ENCODE data around the gene ATP1A3. TPM values are rescaled to one million over a fixed set of nuclear protein-coding genes. Genes with fewer than 3 reads are reported as not detected.

The ATP1A3 gene
- total RNA-seq, 2 experiments from 2014 or later: 5.5 to 5.9 TPM

- DNase-seq (no peak), ATAC-seq (no peak)
- Mint-ChIP-seq H3K27me3 (peaks cover 25% of the 10 kb centered on the region), H3K4me1 (ENCODE audit: low read depth) (peaks cover 3% of the 10 kb centered on the region), H3K27ac (no peak overlapping the region), H3K36me3 (ENCODE audit: low read depth) (no peaks in the 10 kb centered on the region), H3K4me3 (no peak overlapping the region), H3K9me3 (no peaks in the 10 kb centered on the region)
- no peak for TF ChIP-seq CTCF (IDR thresholded peaks at IDR 0.05)
- POLR2A ChIA-PET: interaction anchor here (0.6 kb wide), 1 partner anchor 39 kb away, joined by 3 read pairs; no protein-coding TSS in a partner anchor
- CTCF ChIA-PET: interaction anchor here (1.8 kb wide), 1 partner anchor 31 kb away, joined by 7 read pairs; no protein-coding TSS in a partner anchor
- intact Hi-C loops (cut with micrococcal nuclease): no loop called here
Measured at GRCh38 chr19:42003506-42004294, 9.7 kb upstream of the ATP1A3 start.

- H3K9me3 Mint-ChIP-seq: no peaks in the 10 kb centered on the region
- no peak overlapping the region for H3K27ac Mint-ChIP-seq
- TF ChIP-seq CTCF (IDR thresholded peaks at IDR 0.05): no peak
- ATAC-seq: no peak
- intact Hi-C loops (cut with micrococcal nuclease): no loop called here
- H3K36me3 Mint-ChIP-seq (ENCODE audit: low read depth): no peaks in the 10 kb centered on the region
- CTCF ChIA-PET: interaction anchor here (1.6 kb wide), 1 partner anchor 23 kb away, joined by 4 read pairs; no protein-coding TSS in a partner anchor
- peaks cover 54% of the 10 kb centered on the region for H3K27me3 Mint-ChIP-seq
- POLR2A ChIA-PET: interaction anchor here (0.9 kb wide), 1 partner anchor 17 kb away, joined by 3 read pairs; no protein-coding TSS in a partner anchor
- no peak overlapping the region for H3K4me3 Mint-ChIP-seq
- H3K4me1 Mint-ChIP-seq (ENCODE audit: low read depth): peaks cover 24% of the 10 kb centered on the region
- no peak for DNase-seq
Measured at GRCh38 chr19:41999878-42000208, 5.8 kb upstream of the ATP1A3 start.

GRCh38 chr19:41999071-41999877, 5.2 kb upstream of the ATP1A3 start:
- DNase-seq (peak; percentile 22), ATAC-seq (no peak)
- H3K4me1 Mint-ChIP-seq (ENCODE audit: low read depth): peaks cover 26% of the 10 kb centered on the region
- intact Hi-C loops (cut with micrococcal nuclease): no loop called here
- POLR2A ChIA-PET: interaction anchor here (0.9 kb wide), 2 partner anchors 18 to 140 kb away, joined by 3 read pairs; partner anchors contain the start of gene RPS19
- H3K27ac Mint-ChIP-seq: no peak overlapping the region
- peaks cover 57% of the 10 kb centered on the region for H3K27me3 Mint-ChIP-seq
- no peaks in the 10 kb centered on the region for H3K9me3 Mint-ChIP-seq
- TF ChIP-seq CTCF (IDR thresholded peaks at IDR 0.05): no peak
- no peak overlapping the region for H3K4me3 Mint-ChIP-seq
- no peaks in the 10 kb centered on the region for H3K36me3 Mint-ChIP-seq (ENCODE audit: low read depth)
- CTCF ChIA-PET: interaction anchor here (1.0 kb wide), 1 partner anchor 36 kb away, joined by 3 read pairs; no protein-coding TSS in a partner anchor

DNA sequence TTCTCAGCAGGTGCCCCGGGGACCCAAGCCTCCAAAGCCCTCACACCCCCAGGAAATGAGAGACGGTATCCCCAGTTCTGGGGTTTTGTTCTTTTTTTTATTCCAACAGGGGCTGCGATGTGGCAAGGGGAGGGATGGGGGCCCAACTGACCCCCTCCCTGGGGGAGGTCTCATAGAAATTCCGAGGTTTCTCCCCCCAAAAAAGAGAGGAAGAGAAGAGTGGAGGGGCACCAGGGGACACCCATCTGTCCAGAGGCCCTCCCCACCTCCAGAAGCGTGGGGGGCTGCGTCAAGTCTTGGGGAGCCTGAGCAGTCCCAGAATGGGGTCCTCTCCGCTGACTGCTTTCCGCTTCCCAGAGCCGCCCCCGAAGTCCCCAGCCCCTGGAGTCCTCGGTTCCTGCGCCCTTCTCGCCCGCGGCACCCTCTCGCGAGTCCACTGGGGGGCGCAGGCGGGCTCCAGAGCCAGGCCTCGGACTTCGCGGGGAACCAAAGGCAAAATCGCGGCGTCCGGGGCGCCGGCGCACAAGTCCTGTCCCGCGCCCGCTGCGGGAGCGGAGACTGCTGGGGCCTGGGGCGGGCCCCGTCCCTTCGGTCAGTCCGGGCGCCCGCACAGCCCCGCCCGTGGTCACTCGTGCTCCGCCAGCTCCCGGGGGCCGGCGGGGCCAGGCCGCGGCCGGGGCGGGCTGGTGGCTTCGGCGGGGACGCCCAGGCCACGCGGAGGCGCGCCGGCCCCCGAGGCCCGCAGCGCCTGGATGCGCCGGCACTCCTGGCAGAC, 4.4 kb upstream of the ATP1A3 start:
- CTCF ChIA-PET: interaction anchor here (1.0 kb wide), 1 partner anchor 37 kb away, joined by 3 read pairs; no protein-coding TSS in a partner anchor
- peaks cover 50% of the 10 kb centered on the region for H3K27me3 Mint-ChIP-seq
- H3K9me3 Mint-ChIP-seq: no peaks in the 10 kb centered on the region
- peak; percentile 87 for TF ChIP-seq CTCF (IDR thresholded peaks at IDR 0.05)
- POLR2A ChIA-PET: interaction anchor here (0.9 kb wide), 1 partner anchor 139 kb away, joined by 3 read pairs; the partner anchor contains the start of gene RPS19
- no peak overlapping the region for H3K4me3 Mint-ChIP-seq
- H3K4me1 Mint-ChIP-seq (ENCODE audit: low read depth): peaks cover 28% of the 10 kb centered on the region
- ATAC-seq (peak; percentile 31), DNase-seq (peak; percentile 69)
- H3K36me3 Mint-ChIP-seq (ENCODE audit: low read depth): no peaks in the 10 kb centered on the region
- intact Hi-C loops (cut with micrococcal nuclease): no loop called here
- no peak overlapping the region for H3K27ac Mint-ChIP-seq

All from activated CD8-positive, alpha-beta T cell treated with anti-CD3 and anti-CD28 coated beads for 36 hours (primary cell).